ENCODE results near the gene PI4K2A. TPM values are rescaled to one million over a fixed set of nuclear protein-coding genes. Genes with fewer than 3 reads are reported as not detected.

PI4K2A gene
- total RNA-seq, 1 experiment from 2014 or later: 13.0 TPM

DNA sequence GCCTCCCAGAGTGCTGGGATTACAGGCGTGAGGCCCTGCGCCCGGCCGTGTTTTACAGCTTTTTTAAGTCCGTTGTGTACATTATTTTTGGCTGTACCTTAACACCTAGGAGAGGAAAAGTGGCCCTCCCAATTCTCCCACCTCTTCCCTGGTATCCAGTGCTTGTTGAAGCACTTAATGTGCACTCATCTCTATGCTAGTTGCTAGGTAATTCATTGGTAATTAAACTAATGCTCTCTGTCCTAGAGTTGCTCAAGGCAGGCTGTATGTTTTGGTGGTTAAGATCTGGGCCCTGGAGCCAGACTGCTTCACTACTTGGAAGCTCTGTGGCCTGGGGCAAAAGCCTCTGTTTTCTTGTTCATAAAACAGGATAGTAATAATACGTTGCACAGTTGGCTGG, 27.0 kb downstream of the PI4K2A start:
- Mint-ChIP-seq H3K27me3 (ENCODE audit: unreplicated experiment) (no peaks in the 10 kb centered on the region), H3K4me1 (ENCODE audit: low read depth, unreplicated experiment) (no peaks in the 10 kb centered on the region), H3K9me3 (ENCODE audit: low read depth, unreplicated experiment) (no peaks in the 10 kb centered on the region), H3K4me3 (ENCODE audit: low read depth, unreplicated experiment) (no peak overlapping the region), H3K36me3 (ENCODE audit: insufficient read depth, unreplicated experiment) (peaks cover 25% of the 10 kb centered on the region), H3K27ac (ENCODE audit: unreplicated experiment) (no peak overlapping the region)
- no TSS peak for BruUV-seq (replicated peaks)
- TF ChIP-seq, protein P1, sequence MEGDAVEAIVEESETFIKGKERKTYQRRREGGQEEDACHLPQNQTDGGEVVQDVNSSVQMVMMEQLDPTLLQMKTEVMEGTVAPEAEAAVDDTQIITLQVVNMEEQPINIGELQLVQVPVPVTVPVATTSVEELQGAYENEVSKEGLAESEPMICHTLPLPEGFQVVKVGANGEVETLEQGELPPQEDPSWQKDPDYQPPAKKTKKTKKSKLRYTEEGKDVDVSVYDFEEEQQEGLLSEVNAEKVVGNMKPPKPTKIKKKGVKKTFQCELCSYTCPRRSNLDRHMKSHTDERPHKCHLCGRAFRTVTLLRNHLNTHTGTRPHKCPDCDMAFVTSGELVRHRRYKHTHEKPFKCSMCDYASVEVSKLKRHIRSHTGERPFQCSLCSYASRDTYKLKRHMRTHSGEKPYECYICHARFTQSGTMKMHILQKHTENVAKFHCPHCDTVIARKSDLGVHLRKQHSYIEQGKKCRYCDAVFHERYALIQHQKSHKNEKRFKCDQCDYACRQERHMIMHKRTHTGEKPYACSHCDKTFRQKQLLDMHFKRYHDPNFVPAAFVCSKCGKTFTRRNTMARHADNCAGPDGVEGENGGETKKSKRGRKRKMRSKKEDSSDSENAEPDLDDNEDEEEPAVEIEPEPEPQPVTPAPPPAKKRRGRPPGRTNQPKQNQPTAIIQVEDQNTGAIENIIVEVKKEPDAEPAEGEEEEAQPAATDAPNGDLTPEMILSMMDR (IDR thresholded peaks at IDR 0.05; ENCODE audit: unreplicated experiment): no peak
- CTCF ChIA-PET: interaction anchor here (0.7 kb wide), 1 partner anchor 173 kb away, joined by 5 read pairs; no protein-coding TSS in a partner anchor
- intact Hi-C loops (cut with micrococcal nuclease; ENCODE audit: unreplicated experiment): no loop called here
- no peak for DNase-seq

DNA sequence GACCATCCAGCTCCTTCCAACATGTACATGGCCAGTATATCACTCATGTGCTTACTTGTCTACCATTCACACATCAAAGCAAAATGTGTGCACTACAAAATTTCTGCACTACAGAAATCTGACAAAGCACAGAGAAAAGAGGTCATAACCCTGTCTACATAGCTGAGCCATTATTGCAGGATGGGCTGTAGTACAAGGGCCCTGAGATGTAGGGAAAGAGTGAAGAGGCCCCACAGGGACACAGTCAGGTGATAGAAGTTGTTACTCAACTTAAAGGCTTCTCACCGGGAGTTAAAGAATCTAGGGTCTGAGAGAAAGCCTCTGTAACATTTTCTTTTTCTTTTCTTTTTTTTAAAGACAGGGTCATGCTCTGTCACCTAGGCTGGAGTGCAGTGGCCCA, 29.1 kb downstream of the PI4K2A start:
- Mint-ChIP-seq H3K36me3 (ENCODE audit: insufficient read depth, unreplicated experiment) (peaks cover 35% of the 10 kb centered on the region), H3K27me3 (ENCODE audit: unreplicated experiment) (no peaks in the 10 kb centered on the region), H3K27ac (ENCODE audit: unreplicated experiment) (no peak overlapping the region), H3K4me1 (ENCODE audit: low read depth, unreplicated experiment) (no peaks in the 10 kb centered on the region), H3K9me3 (ENCODE audit: low read depth, unreplicated experiment) (no peaks in the 10 kb centered on the region), H3K4me3 (ENCODE audit: low read depth, unreplicated experiment) (no peak overlapping the region)
- TF ChIP-seq, protein P1 (IDR thresholded peaks at IDR 0.05; ENCODE audit: unreplicated experiment): no peak
- CTCF ChIA-PET: no interaction called here
- intact Hi-C loops (cut with micrococcal nuclease; ENCODE audit: unreplicated experiment): no loop called here
- BruUV-seq (replicated peaks): no TSS peak
- no peak for DNase-seq

DNA sequence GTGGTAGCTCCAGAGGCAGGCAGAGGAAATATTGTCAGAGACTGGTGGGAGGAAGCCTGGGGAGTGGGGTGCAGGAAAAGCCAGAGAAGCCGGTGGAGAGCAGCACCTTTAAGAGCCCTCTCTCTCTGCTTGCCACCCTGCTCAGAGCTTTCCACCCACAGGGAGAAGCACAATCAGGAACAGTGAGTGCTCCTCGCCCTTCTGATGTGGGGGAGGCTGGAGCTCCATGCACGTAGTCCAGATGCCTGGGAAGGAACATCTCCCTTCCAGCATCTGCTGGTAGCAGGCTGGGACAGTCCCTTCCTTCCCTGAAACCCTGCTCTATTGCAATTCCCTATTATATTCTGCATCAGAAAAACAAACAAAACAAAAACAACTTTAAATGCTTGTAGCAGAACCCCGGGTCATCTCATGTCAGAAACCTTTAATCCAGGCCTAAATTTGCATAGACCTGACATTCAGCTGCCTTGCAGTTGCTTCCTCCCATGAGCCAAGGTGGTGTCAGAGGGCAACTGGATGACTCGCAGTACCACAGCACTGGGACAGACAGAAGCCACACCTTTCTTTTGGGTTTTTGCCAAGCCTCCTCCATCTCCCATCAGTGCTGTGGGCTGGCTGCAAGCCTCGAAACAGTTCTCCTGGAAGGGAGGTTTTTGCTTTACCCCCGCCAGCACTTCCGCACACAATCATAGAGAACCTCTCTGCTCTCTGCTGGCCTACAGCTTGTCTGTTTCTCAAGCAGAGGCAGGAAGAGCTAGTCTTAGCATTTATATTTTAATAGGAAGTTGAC, 33.5 kb downstream of the PI4K2A start:
- peaks cover 47% of the 10 kb centered on the region for H3K36me3 Mint-ChIP-seq (ENCODE audit: insufficient read depth, unreplicated experiment)
- no peak overlapping the region for H3K27ac Mint-ChIP-seq (ENCODE audit: unreplicated experiment)
- H3K9me3 Mint-ChIP-seq (ENCODE audit: low read depth, unreplicated experiment): no peaks in the 10 kb centered on the region
- CTCF ChIA-PET: interaction anchor here (0.8 kb wide), 1 partner anchor 10 kb away, joined by 3 read pairs; no protein-coding TSS in a partner anchor
- no TSS peak for BruUV-seq (replicated peaks)
- H3K27me3 Mint-ChIP-seq (ENCODE audit: unreplicated experiment): no peaks in the 10 kb centered on the region
- no peak for DNase-seq
- H3K4me1 Mint-ChIP-seq (ENCODE audit: low read depth, unreplicated experiment): no peaks in the 10 kb centered on the region
- no peak overlapping the region for H3K4me3 Mint-ChIP-seq (ENCODE audit: low read depth, unreplicated experiment)
- TF ChIP-seq, protein P1 (IDR thresholded peaks at IDR 0.05; ENCODE audit: unreplicated experiment): no peak
- intact Hi-C loops (cut with micrococcal nuclease; ENCODE audit: unreplicated experiment): no loop called here

DNA sequence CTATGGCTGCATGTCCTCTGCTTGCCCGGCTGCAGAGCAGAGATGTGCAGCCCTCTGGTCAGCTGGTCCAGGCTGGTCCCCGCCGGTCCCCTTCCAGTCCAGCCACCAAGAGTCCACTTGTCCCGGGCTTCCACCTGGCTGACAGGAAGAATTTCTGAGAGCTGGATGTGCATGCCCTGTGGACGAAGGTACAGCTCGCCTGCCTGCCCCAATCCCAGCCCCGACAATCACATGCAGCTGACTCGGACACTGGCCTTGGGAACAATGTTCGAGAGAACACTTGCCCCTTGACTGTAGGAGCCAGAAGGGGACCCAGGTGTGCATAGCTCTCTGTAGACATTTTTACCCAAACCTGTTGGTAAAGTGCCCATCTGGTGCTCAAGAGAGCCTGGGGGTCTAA, 34.8 kb downstream of the PI4K2A start:
- Mint-ChIP-seq H3K4me1 (ENCODE audit: low read depth, unreplicated experiment) (no peaks in the 10 kb centered on the region), H3K27me3 (ENCODE audit: unreplicated experiment) (no peaks in the 10 kb centered on the region), H3K9me3 (ENCODE audit: low read depth, unreplicated experiment) (no peaks in the 10 kb centered on the region), H3K36me3 (ENCODE audit: insufficient read depth, unreplicated experiment) (peaks cover 47% of the 10 kb centered on the region), H3K4me3 (ENCODE audit: low read depth, unreplicated experiment) (no peak overlapping the region), H3K27ac (ENCODE audit: unreplicated experiment) (no peak overlapping the region)
- DNase-seq: no peak
- TF ChIP-seq, protein P1 (IDR thresholded peaks at IDR 0.05; ENCODE audit: unreplicated experiment): no peak
- intact Hi-C loops (cut with micrococcal nuclease; ENCODE audit: unreplicated experiment): loop anchor here (5.0 kb wide), 1 partner anchor 42 kb away; no protein-coding TSS in a partner anchor
- CTCF ChIA-PET: interaction anchor here (1.3 kb wide), 1 partner anchor 12 kb away, joined by 3 read pairs; the partner anchor contains the start of gene AVPI1
- BruUV-seq (replicated peaks): no TSS peak

Measured in Calu3 (cell line).